ENCODE data around the gene SNRPB. TPM values are rescaled to one million over a fixed set of nuclear protein-coding genes. Genes with fewer than 3 reads are reported as not detected.
A peak's percentile ranks its signal among the peaks of the same experiment; 100 is the strongest.

SNRPB gene
- polyA plus RNA-seq, 2 of the 4 experiments (the other 2 are of a cell fraction) = 557 to 676 TPM

GRCh38 chr20:2451939-2452732 lies 18.5 kb downstream of the SNRPB start:
- peak; percentile 99 for FAIRE-seq
- ChIA-PET CTCF (interaction anchor here (0.6 to 5.0 kb wide), 55 partner anchors 9 to 688 kb away, joined by 3 to 117 read pairs (median 4); partner anchors contain the start of gene SNRPB), POLR2A (no interaction called here)
- no peaks in the 10 kb centered on the region for H3K9me3 ChIP-seq
- DNase-seq (ENCODE audit: low read depth in 1 of 2, low spot score in 1 of 2) = peak; percentile 81 to 82
- 37% methylated on average over 8 of the region's 8 CpGs for WGBS (ENCODE audit: missing lambda C conversion rate)
- ATAC-seq = peak; percentile 74 to 88
- H3K4me2 ChIP-seq = no peak overlapping the region
- no peaks in the 10 kb centered on the region for H3K4me1 ChIP-seq
- no peak overlapping the region for H3K4me3 ChIP-seq
- no peak overlapping the region for H3K27ac ChIP-seq
- TF ChIP-seq TFCP2L1 (CRISPR knock-in tag; IDR thresholded peaks at IDR 0.05) (no peak), BHLHE40 (IDR thresholded peaks at IDR 0.05; ENCODE audit: low read depth, low read length) (no peak), RNF2 (IDR thresholded peaks at IDR 0.05; ENCODE audit: borderline replicate concordance, low read depth) (no peak), MAFK (IDR thresholded peaks at IDR 0.05; ENCODE audit: partially characterized antibody) (peak; percentile 42), POLR2AphosphoS2 (conservative IDR thresholded peaks at IDR 0.05; ENCODE audit: low read length) (no peak), SMC3 (IDR thresholded peaks at IDR 0.05) (peak; percentile 61), RFX5 (IDR thresholded peaks at IDR 0.05) (no peak), CBX2 (IDR thresholded peaks at IDR 0.05; ENCODE audit: borderline replicate concordance, low read depth) (no peak), CTCF (IDR thresholded peaks at IDR 0.05) (peak; percentile 85), KDM1A (IDR thresholded peaks at IDR 0.05; ENCODE audit: low read depth) (no peak), RAD21 (conservative IDR thresholded peaks at IDR 0.05 in 1 of 2, IDR thresholded peaks at IDR 0.05 in 1 of 2) (peak; percentile 75 to 88)

DNA sequence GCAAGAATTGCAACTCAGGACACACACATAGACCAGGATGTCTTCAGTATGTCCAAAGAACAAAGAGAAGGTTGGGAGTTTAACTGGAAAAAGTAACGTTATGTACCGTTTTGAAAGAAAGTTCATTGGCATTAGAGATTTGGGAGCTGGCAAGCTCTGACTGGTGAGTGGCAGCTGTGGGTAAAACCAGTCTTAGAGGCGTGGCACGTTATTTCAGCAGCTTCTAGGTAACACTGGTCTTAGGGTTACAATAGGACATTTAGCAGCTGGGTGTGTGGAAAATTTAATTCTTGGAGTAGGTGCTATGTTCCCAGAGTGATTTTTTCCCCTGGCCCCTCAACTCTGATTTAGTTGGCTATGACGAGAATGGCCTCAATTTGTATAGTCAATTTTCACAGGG lies 19.2 kb downstream of the SNRPB start:
- no peaks in the 10 kb centered on the region for H3K4me1 ChIP-seq
- no peak overlapping the region for H3K4me2 ChIP-seq
- 0 out of 3 replicates have a peak, but pooled peaks cover 3% of the 10 kb centered on the region for H3K9me3 ChIP-seq
- H3K4me3 ChIP-seq = no peak overlapping the region
- ChIA-PET CTCF (interaction anchor here (0.6 to 5.0 kb wide), 31 partner anchors 8 to 642 kb away, joined by 3 to 117 read pairs (median 4); no protein-coding TSS in a partner anchor), POLR2A (no interaction called here)
- WGBS (ENCODE audit: missing lambda C conversion rate) = 39% methylated on average over 5 of the region's 5 CpGs
- FAIRE-seq (no peak), ATAC-seq (no peak), DNase-seq (ENCODE audit: low read depth in 1 of 2, low spot score in 1 of 2) (no peak)
- TF ChIP-seq FOXS1 (CRISPR knock-in tag; IDR thresholded peaks at IDR 0.05) (no peak), KDM1A (IDR thresholded peaks at IDR 0.05; ENCODE audit: low read depth) (no peak), PBX3 (IDR thresholded peaks at IDR 0.05) (no peak), SREBF2 (IDR thresholded peaks at IDR 0.05) (no peak), ZFP36 (IDR thresholded peaks at IDR 0.05; ENCODE audit: borderline replicate concordance, partially characterized antibody) (no peak)
- no peak overlapping the region for H3K27ac ChIP-seq

DNA sequence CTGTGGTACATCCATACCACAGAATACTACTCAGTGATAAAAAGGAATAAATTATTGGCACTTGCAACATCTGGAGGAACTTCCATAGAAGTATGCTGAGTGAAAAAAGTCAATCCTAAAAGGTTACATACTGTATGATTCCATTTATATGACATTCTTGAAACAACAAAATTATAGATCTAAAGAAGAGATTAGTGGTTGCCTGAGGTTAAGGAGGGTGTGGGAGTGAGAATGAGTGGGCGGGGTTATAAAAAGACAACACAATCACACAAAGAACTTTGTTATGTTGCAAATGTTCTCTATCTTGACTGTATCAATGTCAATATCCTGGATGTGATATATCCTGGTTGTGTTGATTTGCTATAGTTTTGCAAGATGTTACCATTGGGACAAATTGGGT lies 21.2 kb downstream of the SNRPB start:
- no peak overlapping the region for H3K27ac ChIP-seq
- no peaks in the 10 kb centered on the region for H3K4me1 ChIP-seq
- FAIRE-seq (no peak), ATAC-seq (no peak), DNase-seq (ENCODE audit: low read depth in 1 of 2, low spot score in 1 of 2) (no peak)
- WGBS (ENCODE audit: missing lambda C conversion rate) = 10% methylated on average over 1 of the region's 1 CpG
- H3K4me3 ChIP-seq = no peak overlapping the region
- 0 out of 3 replicates have a peak, but pooled peaks cover 3% of the 10 kb centered on the region for H3K9me3 ChIP-seq
- ChIA-PET CTCF (interaction anchor here (5.0 kb wide), 2 partner anchors 29 to 241 kb away, joined by 24 to 117 read pairs; no protein-coding TSS in a partner anchor), POLR2A (no interaction called here)
- no peak overlapping the region for H3K4me2 ChIP-seq
- TF ChIP-seq RFX5 (IDR thresholded peaks at IDR 0.05) = no peak
- TF ChIP-seq HES2 (IDR thresholded peaks at IDR 0.05) = no peak
- no peak for TF ChIP-seq SMC3 (IDR thresholded peaks at IDR 0.05)
- TF ChIP-seq KDM1A (IDR thresholded peaks at IDR 0.05; ENCODE audit: low read depth) = no peak
- TF ChIP-seq MYC (IDR thresholded peaks at IDR 0.05; ENCODE audit: borderline replicate concordance, low read length) = no peak
- TF ChIP-seq HOXB13 (CRISPR knock-in tag; IDR thresholded peaks at IDR 0.05; ENCODE audit: low read depth) = no peak
- no peak for TF ChIP-seq BHLHE40 (IDR thresholded peaks at IDR 0.05; ENCODE audit: low read depth, low read length)
- no peak for TF ChIP-seq RARB (CRISPR knock-in tag; IDR thresholded peaks at IDR 0.05)
- TF ChIP-seq HOXA7 (CRISPR knock-in tag; IDR thresholded peaks at IDR 0.05) = no peak
- no peak for TF ChIP-seq ELK1 (IDR thresholded peaks at IDR 0.05; ENCODE audit: low read depth, low read length)
- no peak for TF ChIP-seq CBX2 (IDR thresholded peaks at IDR 0.05; ENCODE audit: borderline replicate concordance, low read depth)
- TF ChIP-seq TP53 (CRISPR knock-in tag; IDR thresholded peaks at IDR 0.05) = no peak
- TF ChIP-seq, protein P1, sequence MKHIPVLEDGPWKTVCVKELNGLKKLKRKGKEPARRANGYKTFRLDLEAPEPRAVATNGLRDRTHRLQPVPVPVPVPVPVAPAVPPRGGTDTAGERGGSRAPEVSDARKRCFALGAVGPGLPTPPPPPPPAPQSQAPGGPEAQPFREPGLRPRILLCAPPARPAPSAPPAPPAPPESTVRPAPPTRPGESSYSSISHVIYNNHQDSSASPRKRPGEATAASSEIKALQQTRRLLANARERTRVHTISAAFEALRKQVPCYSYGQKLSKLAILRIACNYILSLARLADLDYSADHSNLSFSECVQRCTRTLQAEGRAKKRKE (CRISPR knock-in tag; IDR thresholded peaks at IDR 0.05; ENCODE audit: low read depth) = no peak
- TF ChIP-seq NPAS2 (CRISPR knock-in tag; IDR thresholded peaks at IDR 0.05; ENCODE audit: borderline replicate concordance) = no peak
- no peak for TF ChIP-seq CHD4 (IDR thresholded peaks at IDR 0.05; ENCODE audit: borderline replicate concordance)
- no peak for TF ChIP-seq NFE2L2 (conservative IDR thresholded peaks at IDR 0.05; ENCODE audit: low read length)

Data from A549 (cell line).